ENCODE results near the gene RNF144A.
"Not testable (repeated sequence)": the region's sequence is repeated elsewhere in the genome, so short reads cannot be mapped to it uniquely, and the experiment has no call there.

The RNF144A gene, protein sequence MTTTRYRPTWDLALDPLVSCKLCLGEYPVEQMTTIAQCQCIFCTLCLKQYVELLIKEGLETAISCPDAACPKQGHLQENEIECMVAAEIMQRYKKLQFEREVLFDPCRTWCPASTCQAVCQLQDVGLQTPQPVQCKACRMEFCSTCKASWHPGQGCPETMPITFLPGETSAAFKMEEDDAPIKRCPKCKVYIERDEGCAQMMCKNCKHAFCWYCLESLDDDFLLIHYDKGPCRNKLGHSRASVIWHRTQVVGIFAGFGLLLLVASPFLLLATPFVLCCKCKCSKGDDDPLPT

DNA sequence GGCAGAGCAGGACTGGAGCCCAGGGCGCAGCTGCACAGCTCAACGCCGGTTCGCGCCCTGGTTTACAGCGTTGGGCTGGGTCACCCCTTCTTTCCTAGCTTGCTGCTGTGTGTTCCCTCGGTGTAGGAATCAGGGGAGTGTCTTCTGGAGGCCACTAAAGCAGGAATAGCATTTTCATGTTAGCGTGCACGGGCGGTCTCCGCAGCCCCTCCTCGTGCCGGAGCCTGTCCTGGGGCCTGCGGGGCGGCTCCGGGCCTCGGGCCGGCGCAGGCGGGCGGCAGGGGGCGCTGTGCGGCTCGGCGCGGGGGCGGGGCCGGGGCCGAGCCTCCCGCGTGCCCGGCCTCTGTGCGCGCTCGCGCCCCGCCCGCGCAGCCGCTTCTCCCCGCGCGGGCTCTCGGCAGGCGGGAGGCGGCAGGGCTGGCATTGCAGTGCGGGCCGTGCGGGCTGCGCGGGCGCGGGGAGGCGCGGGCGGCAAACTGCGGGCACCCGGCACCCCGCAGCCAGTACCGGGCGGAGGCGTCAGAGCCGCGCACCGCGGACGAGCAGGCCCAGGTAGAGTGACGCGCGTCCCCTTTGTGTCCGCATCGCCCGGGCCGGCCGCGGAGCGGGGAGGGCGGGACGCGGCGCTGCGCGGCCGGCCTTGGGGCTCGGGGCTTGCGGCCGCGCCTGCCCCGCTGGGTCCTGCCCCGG, at the start of gene RNF144A:
Gene RNF144A, plus strand, starts transcription at position 342 of the 690 bp plus-strand sequence. CDS start 79,515 bp downstream, outside the sequence.
- DNase-seq, result peak; percentile 79

DNA sequence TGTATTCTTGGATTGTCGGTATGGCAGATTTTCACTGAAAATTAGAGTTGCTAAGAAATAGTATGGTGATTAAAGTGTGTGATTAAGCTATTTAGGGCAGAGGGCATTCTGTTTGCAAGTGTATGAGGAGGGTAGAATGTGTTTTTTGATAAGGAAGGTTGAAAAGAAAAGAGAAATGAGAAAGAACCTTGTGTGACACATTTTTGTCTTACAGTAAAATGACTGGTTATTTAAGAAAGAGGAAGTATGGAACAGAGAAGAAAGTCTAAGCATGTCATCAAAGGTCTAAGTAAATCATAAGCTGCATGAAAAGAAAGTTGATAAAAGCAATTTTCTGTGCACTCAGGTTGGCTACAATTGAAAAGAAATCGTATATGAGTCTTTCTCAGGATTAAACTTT, 44.8 kb upstream of the RNF144A start:
- DNase-seq, result no peak

DNA sequence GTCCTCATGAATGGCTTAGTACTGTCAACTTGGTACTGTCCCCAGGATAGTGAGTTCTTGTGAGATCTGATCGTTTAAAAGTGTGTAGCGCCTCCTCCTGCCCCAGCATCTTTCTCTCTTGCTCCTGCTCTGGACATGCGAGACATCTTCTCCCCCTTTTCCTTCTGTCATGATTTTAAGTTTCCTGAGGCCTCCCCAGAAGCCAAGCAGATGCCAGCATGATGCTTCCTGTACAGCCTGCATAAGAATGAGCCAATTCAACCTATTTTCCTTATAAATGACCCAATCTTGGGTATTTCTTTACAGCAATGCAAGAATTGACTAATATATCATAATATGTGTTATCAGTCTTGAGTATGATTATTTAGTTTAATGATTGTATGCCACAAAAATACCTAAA, 43.2 kb upstream of the RNF144A start:
- DNase-seq, result no peak

GRCh38 chr2:6876309-6876708, 40.9 kb upstream of the RNF144A start:
- DNase-seq, result no peak

DNA sequence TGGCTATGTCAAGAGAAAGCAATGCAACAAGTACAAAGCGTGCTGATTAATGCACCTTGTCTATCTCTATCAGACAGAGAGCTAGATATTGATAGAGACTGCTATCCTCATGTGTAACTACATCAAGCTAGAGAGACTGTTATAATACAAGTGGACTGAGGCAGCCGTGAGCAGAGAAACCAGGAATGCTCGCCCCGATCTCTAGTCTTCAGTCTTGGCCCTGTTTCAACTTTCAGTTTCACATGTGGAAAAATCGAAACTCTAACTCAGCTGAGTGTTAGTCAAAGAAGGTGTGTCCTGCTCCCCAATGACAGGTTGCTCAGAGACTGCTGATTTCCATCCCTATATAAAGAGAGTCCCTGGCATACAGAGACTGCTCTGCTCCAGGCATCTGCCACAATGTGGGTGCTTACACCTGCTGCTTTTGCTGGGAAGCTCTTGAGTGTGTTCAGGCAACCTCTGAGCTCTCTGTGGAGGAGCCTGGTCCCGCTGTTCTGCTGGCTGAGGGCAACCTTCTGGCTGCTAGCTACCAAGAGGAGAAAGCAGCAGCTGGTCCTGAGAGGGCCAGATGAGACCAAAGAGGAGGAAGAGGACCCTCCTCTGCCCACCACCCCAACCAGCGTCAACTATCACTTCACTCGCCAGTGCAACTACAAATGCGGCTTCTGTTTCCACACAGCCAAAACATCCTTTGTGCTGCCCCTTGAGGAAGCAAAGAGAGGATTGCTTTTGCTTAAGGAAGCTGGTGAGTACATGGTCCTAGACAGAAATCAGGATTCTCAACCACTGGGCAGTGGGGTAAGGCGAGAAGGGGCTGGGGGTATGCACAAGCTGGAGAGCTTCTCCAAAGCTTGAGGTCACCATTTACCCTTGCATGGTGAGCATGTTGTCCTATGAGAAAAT, 39.6 kb upstream of the RNF144A start, which contains the start of gene RSAD2:
Gene RSAD2, plus strand, starts transcription at position 376 of the 903 bp plus-strand sequence. Its CDS starts 24 bp downstream, at position 400.
- DNase-seq, result peak; percentile 16

DNA sequence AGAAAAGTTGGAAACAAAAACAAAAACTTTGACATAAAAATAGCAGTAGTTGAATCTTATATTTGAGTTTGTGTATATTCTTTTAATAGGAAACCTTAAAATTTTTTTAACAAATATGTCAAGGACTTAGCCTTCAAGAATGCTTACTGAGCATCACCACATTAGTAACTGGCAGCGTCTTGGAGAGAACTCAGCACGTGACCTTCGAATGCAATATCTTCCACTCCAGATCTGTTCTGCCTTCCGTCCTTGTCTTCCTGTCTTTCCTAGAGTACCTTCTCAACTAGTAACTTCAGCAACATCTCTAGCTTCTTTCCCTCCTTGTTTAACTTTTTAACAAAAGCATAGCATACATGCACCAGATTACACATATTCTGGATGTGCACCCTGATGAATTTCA, 38.7 kb upstream of the RNF144A start:
- DNase-seq, result no peak

- DNase-seq, result no peak
Measured at GRCh38 chr2:6879011-6879410, 38.2 kb upstream of the RNF144A start.

- no peak for DNase-seq
Measured at GRCh38 chr2:6880200-6880733, 36.9 kb upstream of the RNF144A start.

GRCh38 chr2:6881046-6881445, 36.2 kb upstream of the RNF144A start:
- no peak for DNase-seq

DNA sequence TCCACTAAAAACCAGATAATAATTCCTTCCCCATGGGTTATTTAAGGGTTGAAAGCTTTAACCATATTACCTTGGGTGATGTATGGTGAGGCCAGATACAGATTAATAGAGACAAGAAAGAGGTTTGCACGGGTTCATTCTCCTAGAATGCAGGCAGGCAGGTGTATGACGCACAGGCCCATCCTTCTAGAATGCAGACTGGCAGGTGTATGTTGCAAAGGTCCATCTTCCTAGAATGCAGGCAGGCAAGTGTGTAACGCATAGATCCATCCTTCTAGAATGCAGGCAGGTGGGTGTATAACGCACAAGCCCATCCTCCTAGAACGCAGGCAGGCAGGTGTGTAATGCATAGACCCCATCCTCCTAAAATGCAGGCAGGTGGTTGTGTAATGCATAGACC, 35.7 kb upstream of the RNF144A start:
- DNase-seq, result no peak

GRCh38 chr2:6883448-6884122, 33.6 kb upstream of the RNF144A start:
- DNase-seq, result no peak

DNA sequence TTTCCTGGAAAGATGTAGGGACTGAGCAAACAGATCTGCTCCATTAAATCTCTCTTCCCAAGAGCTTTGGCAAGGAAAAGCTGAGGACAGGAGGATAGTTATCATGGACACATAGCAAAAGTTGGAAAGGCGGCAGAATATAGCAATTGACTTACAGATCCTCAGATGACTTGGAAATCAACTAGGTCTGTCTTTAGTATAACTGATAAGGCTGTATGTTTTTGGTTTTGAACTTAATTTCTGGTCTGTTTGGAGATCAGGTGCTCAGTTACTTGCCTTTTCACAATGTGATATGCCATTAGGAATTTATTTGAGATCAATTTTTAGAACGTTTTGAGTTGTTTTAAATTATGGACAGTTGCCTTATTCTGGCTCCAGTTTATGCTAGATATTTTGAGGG, 31.7 kb upstream of the RNF144A start:
- DNase-seq, result no peak

- no peak for DNase-seq
Measured at GRCh38 chr2:6885968-6886367, 31.2 kb upstream of the RNF144A start.

DNA sequence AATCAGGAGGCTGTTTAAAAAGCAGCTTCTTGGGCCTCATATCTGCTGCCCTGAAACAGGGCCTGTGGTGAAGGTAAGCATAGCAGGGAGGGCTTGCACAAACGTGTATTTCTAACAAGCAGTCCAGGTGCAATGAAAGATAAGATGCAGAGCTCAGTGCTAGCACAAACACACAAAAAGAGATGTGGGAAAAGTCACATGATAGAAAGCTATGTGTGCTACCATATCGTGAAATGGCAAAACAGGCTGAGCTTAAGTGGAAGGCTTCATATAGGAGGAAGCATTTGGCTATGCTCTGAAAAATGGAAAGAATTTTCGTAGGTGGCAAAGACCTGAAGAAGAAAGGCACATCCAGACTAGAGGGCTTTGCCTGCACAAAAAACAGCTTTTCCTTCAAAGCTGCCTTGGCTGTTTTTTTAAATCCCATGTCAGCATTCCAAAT, 29.4 kb upstream of the RNF144A start:
- DNase-seq, result no peak

DNA sequence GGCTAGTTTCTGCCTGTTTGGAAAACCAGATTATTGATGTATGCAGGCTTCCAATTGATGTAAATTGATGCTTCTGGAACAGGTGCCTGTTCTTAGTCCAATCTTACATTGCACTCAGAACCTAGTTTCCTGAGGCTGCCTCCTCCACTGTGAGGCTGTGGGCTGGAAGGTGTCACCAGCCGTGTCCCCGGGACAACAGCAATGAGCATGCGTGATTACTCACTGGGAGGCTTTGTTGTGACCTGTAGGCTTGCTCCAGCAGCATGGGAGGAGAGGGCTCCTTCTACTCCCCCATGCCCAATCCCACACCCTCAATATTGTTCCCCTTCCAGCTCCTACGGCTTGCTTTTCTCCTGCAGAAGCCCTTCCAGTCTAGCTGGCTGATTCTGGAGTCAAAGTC, 28.5 kb upstream of the RNF144A start:
- no peak for DNase-seq

- no peak for DNase-seq
Measured at GRCh38 chr2:6893876-6894482, 23.2 kb upstream of the RNF144A start.

DNA sequence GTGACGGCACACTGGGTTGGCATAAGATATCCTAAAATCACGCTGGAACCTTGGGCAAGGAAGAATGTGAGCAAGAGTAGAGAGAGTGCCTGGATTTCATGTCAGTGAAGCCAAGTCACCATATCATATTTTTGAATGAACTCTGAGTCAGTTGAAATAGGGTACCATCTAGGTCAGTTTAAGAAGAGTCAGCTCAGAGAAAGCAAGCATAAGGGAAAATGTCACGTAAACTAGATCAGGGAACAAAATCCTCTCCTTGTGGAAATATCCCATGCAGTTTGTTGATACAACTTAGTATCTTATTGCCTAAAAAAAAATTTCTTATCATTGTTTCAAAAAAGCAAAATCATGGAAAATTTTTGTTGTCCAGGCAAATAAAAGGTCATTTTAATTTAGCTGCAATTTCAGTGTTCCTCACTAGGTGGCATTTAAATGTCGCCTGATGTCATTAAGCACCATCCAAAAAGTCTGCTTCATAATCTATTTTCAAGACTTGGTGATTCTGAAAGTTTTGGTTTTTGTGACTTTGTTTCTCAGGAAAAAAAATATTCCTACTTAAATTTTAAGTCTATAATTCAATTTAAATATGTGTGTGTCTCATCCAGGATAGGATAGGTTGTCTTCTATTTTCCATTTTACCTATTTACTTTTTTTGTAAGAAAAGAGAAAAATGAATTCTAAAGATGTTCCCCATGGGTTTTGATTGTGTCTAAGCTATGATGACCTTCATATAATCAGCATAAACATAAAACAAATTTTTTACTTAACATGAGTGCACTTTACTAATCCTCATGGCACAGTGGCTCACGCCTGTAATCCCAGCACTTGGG, 20.1 kb upstream of the RNF144A start:
- no peak for DNase-seq

DNA sequence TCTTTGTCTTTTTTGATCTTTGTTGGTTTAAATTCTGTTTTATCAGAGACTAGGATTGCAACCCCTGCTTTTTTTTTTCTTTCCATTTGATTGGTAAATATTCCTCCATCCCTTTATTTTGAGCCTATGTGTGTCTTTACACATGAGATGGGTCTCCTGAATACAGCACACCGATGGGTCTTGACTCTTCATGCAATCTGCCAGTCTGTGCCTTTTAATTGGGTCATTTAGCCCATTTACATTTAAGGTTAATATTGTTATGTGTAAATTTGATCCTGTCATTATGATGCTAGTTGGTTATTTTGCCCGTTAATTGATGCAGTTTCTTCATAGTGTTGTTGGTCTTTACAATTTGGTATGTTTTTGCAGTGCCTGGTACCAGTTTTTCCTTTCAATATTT, 14.6 kb upstream of the RNF144A start:
- not testable (repeated sequence) for DNase-seq

- no peak for DNase-seq
Measured at GRCh38 chr2:6905668-6906067, 11.5 kb upstream of the RNF144A start.

- no peak for DNase-seq
Measured at GRCh38 chr2:6906165-6906741, 11.0 kb upstream of the RNF144A start.

GRCh38 chr2:6908291-6908690, 8.9 kb upstream of the RNF144A start:
- no peak for DNase-seq
